GM21717 (cell line): Measurements from ENCODE around the gene EPB41L1.

ENCODE experiments used
- ATAC-seq: cut with Tn5 transposase; IDR thresholded peaks from one replicate; pipeline ENCODE4 v1.9.1; 2021; ENCODE audit warnings: mild to moderate bottlenecking, moderate library complexity; ENCODE audit not compliant: unreplicated experiment

The EPB41L1 gene

GRCh38 chr20:36275441-36276189 is 121.1 kb downstream of the EPB41L1 start:
- ATAC-seq, result no peak

GRCh38 chr20:36277546-36277945 is 123.0 kb downstream of the EPB41L1 start:
- no peak for ATAC-seq

- no peak for ATAC-seq
These were observed 124.8 kb downstream of the EPB41L1 start for GRCh38 chr20:36279362-36279761.

GRCh38 chr20:36279776-36280175 is 125.2 kb downstream of the EPB41L1 start:
- ATAC-seq, result no peak

GRCh38 chr20:36281785-36282380 is 127.3 kb downstream of the EPB41L1 start:
- no peak for ATAC-seq
